Measurements from ENCODE around the gene CFAP46. TPM values are rescaled to one million over a fixed set of nuclear protein-coding genes. Genes with fewer than 3 reads are reported as not detected.

Gene CFAP46
- polyA plus RNA-seq, 3 donors, result 0.07 TPM; not detected in 2

GRCh38 chr10:132770061-132771021, 172.0 kb downstream of the CFAP46 start:
- intact Hi-C loops (cut with micrococcal nuclease), result no loop called here
- no peaks in the 10 kb centered on the region for H3K4me1 ChIP-seq (ENCODE audit: control insufficient read depth in 1 of 2, insufficient read depth in 2 of 2, low read length in 2 of 2)
- Mint-ChIP-seq H3K27ac (no peak overlapping the region), H3K36me3 (peaks cover 44 to 66% of the 10 kb centered on the region in 2 donors), H3K9me3 (peaks cover 27 to 54% (median 39%) of the 10 kb centered on the region in 7 donors), H3K4me3 (no peak overlapping the region), H3K4me1 (no peaks in the 10 kb centered on the region), H3K27me3 (ENCODE audit: low read depth in 3 of 3) (peaks cover 0 to 2% (median 0%) of the 10 kb centered on the region in 3 donors)
- H3K4me2 ChIP-seq (replicated peaks; ENCODE audit: extremely low read depth, low read length, poor library complexity, severe bottlenecking), result no peak overlapping the region
- no peak overlapping the region for H3K9ac ChIP-seq (ENCODE audit: insufficient read depth, low read length, poor library complexity, severe bottlenecking)
- no peaks in the 10 kb centered on the region for H3K27me3 ChIP-seq (ENCODE audit: control insufficient read depth in 2 of 2, insufficient read depth in 2 of 2, low read length in 2 of 2)
- no peak overlapping the region for H3K27ac ChIP-seq (ENCODE audit: low read depth in 1 of 2, low read length in 2 of 2)
- no peaks in the 10 kb centered on the region for H4K20me1 ChIP-seq (ENCODE audit: insufficient read depth, low read length)
- peaks cover 31 to 56% of the 10 kb centered on the region in 2 donors for H3K36me3 ChIP-seq (replicated peaks in 1 of 2; ENCODE audit: control insufficient read depth in 1 of 2, insufficient read depth in 2 of 2, low read length in 2 of 2)
- TF ChIP-seq, protein P1, sequence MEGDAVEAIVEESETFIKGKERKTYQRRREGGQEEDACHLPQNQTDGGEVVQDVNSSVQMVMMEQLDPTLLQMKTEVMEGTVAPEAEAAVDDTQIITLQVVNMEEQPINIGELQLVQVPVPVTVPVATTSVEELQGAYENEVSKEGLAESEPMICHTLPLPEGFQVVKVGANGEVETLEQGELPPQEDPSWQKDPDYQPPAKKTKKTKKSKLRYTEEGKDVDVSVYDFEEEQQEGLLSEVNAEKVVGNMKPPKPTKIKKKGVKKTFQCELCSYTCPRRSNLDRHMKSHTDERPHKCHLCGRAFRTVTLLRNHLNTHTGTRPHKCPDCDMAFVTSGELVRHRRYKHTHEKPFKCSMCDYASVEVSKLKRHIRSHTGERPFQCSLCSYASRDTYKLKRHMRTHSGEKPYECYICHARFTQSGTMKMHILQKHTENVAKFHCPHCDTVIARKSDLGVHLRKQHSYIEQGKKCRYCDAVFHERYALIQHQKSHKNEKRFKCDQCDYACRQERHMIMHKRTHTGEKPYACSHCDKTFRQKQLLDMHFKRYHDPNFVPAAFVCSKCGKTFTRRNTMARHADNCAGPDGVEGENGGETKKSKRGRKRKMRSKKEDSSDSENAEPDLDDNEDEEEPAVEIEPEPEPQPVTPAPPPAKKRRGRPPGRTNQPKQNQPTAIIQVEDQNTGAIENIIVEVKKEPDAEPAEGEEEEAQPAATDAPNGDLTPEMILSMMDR (IDR thresholded peaks at IDR 0.05), result no peak
- peaks cover 41 to 48% of the 10 kb centered on the region in 2 donors for H3K9me3 ChIP-seq (replicated peaks in 1 of 2; ENCODE audit: control insufficient read depth in 1 of 2, insufficient read depth in 1 of 2, low read length in 2 of 2)
- no peak overlapping the region for H3K4me3 ChIP-seq (replicated peaks in 1 of 3; ENCODE audit: low read depth in 2 of 3, low read length in 3 of 3)
- WGBS (ENCODE audit: insufficient coverage), result 95% methylated on average over 40 of the region's 45 CpGs
- H3K79me2 ChIP-seq (ENCODE audit: insufficient read depth, low read length), result no peaks in the 10 kb centered on the region
- no peak overlapping the region for H2AFZ ChIP-seq (ENCODE audit: insufficient read depth, low read depth, low read length, poor library complexity, severe bottlenecking)
- no peak for DNase-seq

- 97% methylated on average over 32 of the region's 41 CpGs for WGBS (ENCODE audit: insufficient coverage)
- Histone ChIP-seq H3K79me2 (ENCODE audit: insufficient read depth, low read length) (no peaks in the 10 kb centered on the region), H4K20me1 (ENCODE audit: insufficient read depth, low read length) (no peaks in the 10 kb centered on the region), H3K27me3 (ENCODE audit: control insufficient read depth in 2 of 2, insufficient read depth in 2 of 2, low read length in 2 of 2) (no peaks in the 10 kb centered on the region), H3K4me3 (replicated peaks in 1 of 3; ENCODE audit: low read depth in 2 of 3, low read length in 3 of 3) (no peak overlapping the region), H3K36me3 (replicated peaks in 1 of 2; ENCODE audit: control insufficient read depth in 1 of 2, insufficient read depth in 2 of 2, low read length in 2 of 2) (peaks cover 31 to 57% of the 10 kb centered on the region in 2 donors), H3K9me3 (replicated peaks in 1 of 2; ENCODE audit: control insufficient read depth in 1 of 2, insufficient read depth in 1 of 2, low read length in 2 of 2) (peaks cover 41 to 48% of the 10 kb centered on the region in 2 donors), H3K4me1 (ENCODE audit: control insufficient read depth in 1 of 2, insufficient read depth in 2 of 2, low read length in 2 of 2) (no peaks in the 10 kb centered on the region), H3K9ac (ENCODE audit: insufficient read depth, low read length, poor library complexity, severe bottlenecking) (no peak overlapping the region), H3K4me2 (replicated peaks; ENCODE audit: extremely low read depth, low read length, poor library complexity, severe bottlenecking) (no peak overlapping the region), H2AFZ (ENCODE audit: insufficient read depth, low read depth, low read length, poor library complexity, severe bottlenecking) (no peak overlapping the region), H3K27ac (ENCODE audit: low read depth in 1 of 2, low read length in 2 of 2) (no peak overlapping the region)
- no peak for DNase-seq
- peaks cover 27 to 59% (median 39%) of the 10 kb centered on the region in 7 donors for H3K9me3 Mint-ChIP-seq
- H3K27ac Mint-ChIP-seq, result no peak overlapping the region
- peaks cover 44 to 74% of the 10 kb centered on the region in 2 donors for H3K36me3 Mint-ChIP-seq
- H3K27me3 Mint-ChIP-seq (ENCODE audit: low read depth in 3 of 3), result peaks cover 0 to 2% (median 0%) of the 10 kb centered on the region in 3 donors
- TF ChIP-seq, protein P1 (IDR thresholded peaks at IDR 0.05), result no peak
- intact Hi-C loops (cut with micrococcal nuclease), result no loop called here
- H3K4me1 Mint-ChIP-seq, result no peaks in the 10 kb centered on the region
- no peak overlapping the region for H3K4me3 Mint-ChIP-seq
Measured at GRCh38 chr10:132768346-132769248, 173.8 kb downstream of the CFAP46 start.

Measured in CD14-positive monocyte (primary cell).